ENCODE measurements around the gene FKBP15. TPM values are rescaled to one million over a fixed set of nuclear protein-coding genes. Genes with fewer than 3 reads are reported as not detected.

The FKBP15 gene
- total RNA-seq, 1 donor from 2014 or later, result 23.8 TPM

DNA sequence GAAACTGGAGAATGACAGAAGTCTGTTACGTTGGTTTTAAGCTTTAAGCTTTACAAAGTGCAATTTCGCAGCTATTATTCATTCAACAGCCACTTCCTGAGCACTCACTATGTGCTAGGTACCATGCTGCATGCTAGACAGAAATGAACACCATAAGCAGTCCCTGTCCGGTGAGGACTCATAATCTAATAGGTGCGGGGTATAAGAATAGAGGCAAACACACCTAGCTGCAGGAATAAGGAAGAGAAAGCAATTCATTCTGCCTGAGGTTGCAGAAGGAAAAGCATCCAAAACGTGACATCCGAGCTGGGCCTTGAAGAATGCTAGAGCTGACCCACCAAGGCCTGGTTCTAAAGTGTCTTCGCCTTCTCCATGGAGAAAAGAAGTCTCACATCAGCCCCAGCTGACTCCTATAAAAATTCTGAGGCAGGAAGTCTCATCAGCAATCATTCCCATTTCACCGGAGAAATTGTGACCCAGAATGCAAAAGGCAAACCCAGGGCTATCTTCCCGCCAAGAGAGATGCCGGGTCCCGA is 542 bp downstream of the FKBP15 start:
- Mint-ChIP-seq H3K9me3 (no peaks in the 10 kb centered on the region), H3K27ac (peak overlapping the region; percentile 96), H3K36me3 (peaks cover 5% of the 10 kb centered on the region), H3K4me3 (peak overlapping the region; percentile 98), H3K27me3 (no peaks in the 10 kb centered on the region), H3K4me1 (ENCODE audit: unreplicated experiment) (peaks cover 34% of the 10 kb centered on the region)
- TF ChIP-seq, protein P1, sequence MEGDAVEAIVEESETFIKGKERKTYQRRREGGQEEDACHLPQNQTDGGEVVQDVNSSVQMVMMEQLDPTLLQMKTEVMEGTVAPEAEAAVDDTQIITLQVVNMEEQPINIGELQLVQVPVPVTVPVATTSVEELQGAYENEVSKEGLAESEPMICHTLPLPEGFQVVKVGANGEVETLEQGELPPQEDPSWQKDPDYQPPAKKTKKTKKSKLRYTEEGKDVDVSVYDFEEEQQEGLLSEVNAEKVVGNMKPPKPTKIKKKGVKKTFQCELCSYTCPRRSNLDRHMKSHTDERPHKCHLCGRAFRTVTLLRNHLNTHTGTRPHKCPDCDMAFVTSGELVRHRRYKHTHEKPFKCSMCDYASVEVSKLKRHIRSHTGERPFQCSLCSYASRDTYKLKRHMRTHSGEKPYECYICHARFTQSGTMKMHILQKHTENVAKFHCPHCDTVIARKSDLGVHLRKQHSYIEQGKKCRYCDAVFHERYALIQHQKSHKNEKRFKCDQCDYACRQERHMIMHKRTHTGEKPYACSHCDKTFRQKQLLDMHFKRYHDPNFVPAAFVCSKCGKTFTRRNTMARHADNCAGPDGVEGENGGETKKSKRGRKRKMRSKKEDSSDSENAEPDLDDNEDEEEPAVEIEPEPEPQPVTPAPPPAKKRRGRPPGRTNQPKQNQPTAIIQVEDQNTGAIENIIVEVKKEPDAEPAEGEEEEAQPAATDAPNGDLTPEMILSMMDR (conservative IDR thresholded peaks at IDR 0.05), result no peak
- DNase-seq (ENCODE audit: extremely low spot score, unreplicated experiment), result no peak

DNA sequence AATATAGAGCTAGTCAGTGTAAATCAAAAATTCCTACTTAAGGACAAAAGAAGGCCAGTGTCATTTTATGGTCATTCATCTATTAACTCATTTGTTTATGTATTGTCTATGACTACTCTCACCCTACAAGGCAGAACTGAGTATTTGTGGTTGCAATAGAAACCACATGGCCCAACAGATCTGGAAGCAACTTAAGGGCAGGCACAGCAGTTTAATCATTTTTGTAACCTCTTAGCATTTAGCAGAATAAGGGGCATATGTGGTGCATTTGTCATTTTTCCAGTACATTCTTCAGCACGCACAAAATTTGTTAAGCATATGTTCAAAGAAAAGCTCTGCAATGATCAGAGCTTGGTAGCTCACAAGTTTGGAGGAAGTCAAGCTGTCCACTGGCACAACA is 1.1 kb downstream of the FKBP15 start:
- Mint-ChIP-seq H3K27me3 (no peaks in the 10 kb centered on the region), H3K36me3 (peaks cover 5% of the 10 kb centered on the region), H3K27ac (peak overlapping the region; percentile 6), H3K4me3 (peak overlapping the region; percentile 98), H3K4me1 (ENCODE audit: unreplicated experiment) (peaks cover 34% of the 10 kb centered on the region), H3K9me3 (no peaks in the 10 kb centered on the region)
- no peak for DNase-seq (ENCODE audit: extremely low spot score, unreplicated experiment)
- TF ChIP-seq, protein P1 (conservative IDR thresholded peaks at IDR 0.05), result no peak

DNA sequence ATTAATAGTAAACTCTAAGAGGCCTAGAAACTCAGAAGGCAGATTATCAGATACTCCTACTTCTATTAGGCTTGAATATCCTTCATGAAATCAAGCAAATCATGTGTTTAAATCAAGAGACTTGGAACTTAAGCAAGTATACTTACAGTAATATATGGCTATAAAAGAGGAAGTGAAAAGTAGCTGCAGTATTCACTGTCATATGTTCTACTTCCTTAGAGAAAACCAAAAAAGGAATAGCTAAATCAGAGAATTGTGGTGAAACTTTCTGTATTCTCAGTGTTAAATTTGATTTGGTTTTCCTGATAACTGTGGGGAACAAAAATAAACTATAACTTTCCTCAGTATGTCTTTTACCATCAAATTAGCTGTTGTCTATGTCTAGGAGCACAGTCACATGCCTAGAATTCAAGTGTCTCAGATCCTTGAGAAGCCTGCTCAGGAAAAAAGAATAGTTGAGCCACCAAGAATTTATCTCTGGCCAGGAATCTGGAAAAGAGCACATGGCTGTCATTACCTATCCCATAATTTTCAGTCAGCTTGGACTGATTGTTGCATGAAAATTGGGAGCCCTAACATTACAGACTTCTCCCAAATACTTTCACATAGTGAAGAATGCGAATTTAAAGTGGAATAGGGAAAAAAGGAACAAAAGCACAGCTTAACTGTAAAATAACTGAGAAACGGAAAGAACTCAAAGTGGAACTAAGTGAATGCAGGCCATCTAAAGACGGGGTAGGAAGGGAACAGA is 1.7 kb downstream of the FKBP15 start:
- TF ChIP-seq, protein P1 (conservative IDR thresholded peaks at IDR 0.05), result no peak
- Mint-ChIP-seq H3K27me3 (no peaks in the 10 kb centered on the region), H3K27ac (peak overlapping the region; percentile 6), H3K36me3 (peaks cover 4% of the 10 kb centered on the region), H3K4me3 (peak overlapping the region; percentile 98), H3K9me3 (no peaks in the 10 kb centered on the region), H3K4me1 (ENCODE audit: unreplicated experiment) (peaks cover 29% of the 10 kb centered on the region)
- DNase-seq (ENCODE audit: extremely low spot score, unreplicated experiment), result no peak

DNA sequence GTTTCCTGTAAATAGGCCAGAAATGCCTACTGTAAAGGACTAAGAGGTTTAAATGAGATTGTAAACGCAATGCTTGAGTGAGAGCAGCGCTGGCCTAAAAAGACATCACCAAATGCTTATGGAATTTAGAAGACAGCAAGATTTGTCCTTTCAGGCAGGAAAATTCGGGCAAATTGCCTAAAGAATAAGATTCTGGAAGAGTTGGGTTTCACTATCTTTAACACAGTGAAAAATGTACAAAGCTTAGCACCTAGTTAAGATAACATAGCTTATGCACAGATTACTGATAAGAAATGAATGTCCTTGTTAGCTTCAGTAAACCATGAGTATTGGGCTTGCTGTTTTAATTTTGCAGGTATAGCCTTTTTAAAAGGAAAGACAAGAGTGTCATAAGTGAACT is 4.7 kb downstream of the FKBP15 start:
- DNase-seq (ENCODE audit: extremely low spot score, unreplicated experiment), result no peak
- peak overlapping the region; percentile 43 for H3K27ac Mint-ChIP-seq
- no peak overlapping the region for H3K4me3 Mint-ChIP-seq
- TF ChIP-seq, protein P1 (conservative IDR thresholded peaks at IDR 0.05), result no peak
- no peaks in the 10 kb centered on the region for H3K9me3 Mint-ChIP-seq
- H3K27me3 Mint-ChIP-seq, result no peaks in the 10 kb centered on the region
- peaks cover 6% of the 10 kb centered on the region for H3K4me1 Mint-ChIP-seq (ENCODE audit: unreplicated experiment)
- peaks cover 9% of the 10 kb centered on the region for H3K36me3 Mint-ChIP-seq

DNA sequence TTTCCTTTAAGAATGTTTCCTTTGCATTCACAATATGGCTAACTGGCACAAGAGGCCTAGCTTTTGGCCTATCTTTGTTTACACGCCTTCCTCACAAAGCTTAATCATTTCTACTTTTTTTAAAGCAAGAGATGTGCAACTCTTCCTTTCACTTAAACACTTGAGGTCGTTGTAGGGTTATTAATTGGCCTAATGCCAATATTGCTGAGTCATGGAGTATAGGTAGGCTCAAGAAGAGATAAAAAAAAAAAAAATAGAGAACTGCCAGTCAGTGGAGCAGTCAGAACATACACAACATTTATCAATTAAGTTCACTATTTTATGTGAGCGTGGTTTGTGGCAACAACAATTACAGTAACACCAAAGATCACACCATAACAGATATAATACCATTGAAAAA is 5.9 kb downstream of the FKBP15 start:
- no peak overlapping the region for H3K4me3 Mint-ChIP-seq
- no peaks in the 10 kb centered on the region for H3K27me3 Mint-ChIP-seq
- no peaks in the 10 kb centered on the region for H3K9me3 Mint-ChIP-seq
- no peak for DNase-seq (ENCODE audit: extremely low spot score, unreplicated experiment)
- TF ChIP-seq, protein P1 (conservative IDR thresholded peaks at IDR 0.05), result no peak
- H3K4me1 Mint-ChIP-seq (ENCODE audit: unreplicated experiment), result peaks cover 6% of the 10 kb centered on the region
- H3K27ac Mint-ChIP-seq, result peak overlapping the region; percentile 40
- H3K36me3 Mint-ChIP-seq, result peaks cover 9% of the 10 kb centered on the region
